ENCODE results near the gene HOXC6. TPM values are rescaled to one million over a fixed set of nuclear protein-coding genes. Genes with fewer than 3 reads are reported as not detected.

HOXC6 gene
- total and polyA plus RNA-seq, 10 of the 15 experiments (the other 5 are each of a cell fraction or from before 2014, with no cell fraction given), result 0.02 to 0.55 (median 0.45) TPM; not detected in 4

DNA sequence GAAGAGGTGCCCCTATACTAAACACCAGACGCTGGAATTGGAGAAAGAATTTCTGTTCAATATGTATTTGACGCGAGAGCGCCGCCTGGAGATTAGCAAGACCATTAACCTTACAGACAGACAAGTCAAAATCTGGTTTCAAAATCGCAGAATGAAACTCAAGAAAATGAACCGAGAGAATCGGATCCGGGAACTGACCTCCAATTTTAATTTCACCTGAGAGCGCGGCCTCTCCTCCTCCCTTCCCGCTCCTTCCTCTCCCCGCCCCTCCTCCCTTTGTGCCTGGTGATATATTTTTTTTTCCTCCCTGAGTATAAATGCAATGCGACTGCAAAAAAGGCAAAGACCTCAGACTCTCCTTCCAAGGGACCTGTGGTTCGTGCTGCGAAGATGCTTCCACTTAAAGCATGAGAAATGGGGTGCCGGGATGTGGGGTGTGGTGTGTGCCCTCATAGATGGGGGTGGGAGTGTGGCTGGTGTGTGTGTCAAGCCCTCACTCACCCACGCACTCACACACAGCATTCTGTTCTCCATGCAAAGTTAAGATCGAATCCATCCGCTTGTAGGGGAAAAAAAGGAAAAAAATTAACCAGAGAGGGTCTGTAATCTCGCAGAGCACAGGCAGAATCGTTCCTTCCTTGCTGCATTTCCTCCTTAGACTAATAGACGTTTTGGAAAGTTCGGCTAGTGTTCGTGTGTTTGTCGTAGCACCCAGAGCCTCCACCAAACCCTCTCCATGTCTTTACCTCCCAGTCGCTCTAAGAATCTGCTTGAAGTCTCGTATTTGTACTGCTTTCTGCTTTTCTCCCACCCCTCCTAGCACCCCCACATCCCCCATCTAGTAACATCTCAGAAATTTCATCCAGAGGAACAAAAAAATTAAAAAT lies 38.8 kb upstream of the HOXC6 start (continued):
- TF ChIP-seq STAT1 (conservative IDR thresholded peaks at IDR 0.05) (no peak), PAX5 (IDR thresholded peaks at IDR 0.05; ENCODE audit: borderline replicate concordance, low read depth, low read length) (no peak), BACH1 (IDR thresholded peaks at IDR 0.05; ENCODE audit: borderline replicate concordance) (no peak), NRF1 (conservative IDR thresholded peaks at IDR 0.05; ENCODE audit: low read depth, low read length) (no peak), KLF5 (IDR thresholded peaks at IDR 0.05; ENCODE audit: partially characterized antibody) (no peak), EED (IDR thresholded peaks at IDR 0.05; ENCODE audit: low read depth) (0 out of 2 replicates have a peak, but pooled peaks have one; percentile 29), HDAC2 (IDR thresholded peaks at IDR 0.05) (no peak), CEBPB (IDR thresholded peaks at IDR 0.05; ENCODE audit: borderline replicate concordance in 1 of 2, low read depth in 2 of 2, low read length in 2 of 2) (no peak), ZSCAN29 (IDR thresholded peaks at IDR 0.05) (0 out of 2 replicates have a peak, but pooled peaks have one; percentile 73), SMC3 (IDR thresholded peaks at IDR 0.05; ENCODE audit: borderline replicate concordance, low read length) (peak; percentile 48; the same call in 1 of the 2 replicates), IKZF1 (conservative IDR thresholded peaks at IDR 0.05) (peak; percentile 35; the same call in 1 of the 2 replicates), MEF2B (IDR thresholded peaks at IDR 0.05; ENCODE audit: partially characterized antibody, poor library complexity, severe bottlenecking) (no peak)
- TF ChIP-seq, protein P1, sequence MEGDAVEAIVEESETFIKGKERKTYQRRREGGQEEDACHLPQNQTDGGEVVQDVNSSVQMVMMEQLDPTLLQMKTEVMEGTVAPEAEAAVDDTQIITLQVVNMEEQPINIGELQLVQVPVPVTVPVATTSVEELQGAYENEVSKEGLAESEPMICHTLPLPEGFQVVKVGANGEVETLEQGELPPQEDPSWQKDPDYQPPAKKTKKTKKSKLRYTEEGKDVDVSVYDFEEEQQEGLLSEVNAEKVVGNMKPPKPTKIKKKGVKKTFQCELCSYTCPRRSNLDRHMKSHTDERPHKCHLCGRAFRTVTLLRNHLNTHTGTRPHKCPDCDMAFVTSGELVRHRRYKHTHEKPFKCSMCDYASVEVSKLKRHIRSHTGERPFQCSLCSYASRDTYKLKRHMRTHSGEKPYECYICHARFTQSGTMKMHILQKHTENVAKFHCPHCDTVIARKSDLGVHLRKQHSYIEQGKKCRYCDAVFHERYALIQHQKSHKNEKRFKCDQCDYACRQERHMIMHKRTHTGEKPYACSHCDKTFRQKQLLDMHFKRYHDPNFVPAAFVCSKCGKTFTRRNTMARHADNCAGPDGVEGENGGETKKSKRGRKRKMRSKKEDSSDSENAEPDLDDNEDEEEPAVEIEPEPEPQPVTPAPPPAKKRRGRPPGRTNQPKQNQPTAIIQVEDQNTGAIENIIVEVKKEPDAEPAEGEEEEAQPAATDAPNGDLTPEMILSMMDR (IDR thresholded peaks at IDR 0.05 in 2 of 3, conservative IDR thresholded peaks at IDR 0.05 in 1 of 3; ENCODE audit: control insufficient read depth in 2 of 3, extremely low read depth in 1 of 3, insufficient read depth in 1 of 3, low read depth in 3 of 3, low read length in 3 of 3), result peak; percentile 61 to 81 (median 73)
- TF ChIP-seq, protein P2, sequence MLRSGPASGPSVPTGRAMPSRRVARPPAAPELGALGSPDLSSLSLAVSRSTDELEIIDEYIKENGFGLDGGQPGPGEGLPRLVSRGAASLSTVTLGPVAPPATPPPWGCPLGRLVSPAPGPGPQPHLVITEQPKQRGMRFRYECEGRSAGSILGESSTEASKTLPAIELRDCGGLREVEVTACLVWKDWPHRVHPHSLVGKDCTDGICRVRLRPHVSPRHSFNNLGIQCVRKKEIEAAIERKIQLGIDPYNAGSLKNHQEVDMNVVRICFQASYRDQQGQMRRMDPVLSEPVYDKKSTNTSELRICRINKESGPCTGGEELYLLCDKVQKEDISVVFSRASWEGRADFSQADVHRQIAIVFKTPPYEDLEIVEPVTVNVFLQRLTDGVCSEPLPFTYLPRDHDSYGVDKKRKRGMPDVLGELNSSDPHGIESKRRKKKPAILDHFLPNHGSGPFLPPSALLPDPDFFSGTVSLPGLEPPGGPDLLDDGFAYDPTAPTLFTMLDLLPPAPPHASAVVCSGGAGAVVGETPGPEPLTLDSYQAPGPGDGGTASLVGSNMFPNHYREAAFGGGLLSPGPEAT (IDR thresholded peaks at IDR 0.05; ENCODE audit: low read depth), result 0 out of 2 replicates have a peak, but pooled peaks have one; percentile 26
- TF ChIP-seq, protein P3, sequence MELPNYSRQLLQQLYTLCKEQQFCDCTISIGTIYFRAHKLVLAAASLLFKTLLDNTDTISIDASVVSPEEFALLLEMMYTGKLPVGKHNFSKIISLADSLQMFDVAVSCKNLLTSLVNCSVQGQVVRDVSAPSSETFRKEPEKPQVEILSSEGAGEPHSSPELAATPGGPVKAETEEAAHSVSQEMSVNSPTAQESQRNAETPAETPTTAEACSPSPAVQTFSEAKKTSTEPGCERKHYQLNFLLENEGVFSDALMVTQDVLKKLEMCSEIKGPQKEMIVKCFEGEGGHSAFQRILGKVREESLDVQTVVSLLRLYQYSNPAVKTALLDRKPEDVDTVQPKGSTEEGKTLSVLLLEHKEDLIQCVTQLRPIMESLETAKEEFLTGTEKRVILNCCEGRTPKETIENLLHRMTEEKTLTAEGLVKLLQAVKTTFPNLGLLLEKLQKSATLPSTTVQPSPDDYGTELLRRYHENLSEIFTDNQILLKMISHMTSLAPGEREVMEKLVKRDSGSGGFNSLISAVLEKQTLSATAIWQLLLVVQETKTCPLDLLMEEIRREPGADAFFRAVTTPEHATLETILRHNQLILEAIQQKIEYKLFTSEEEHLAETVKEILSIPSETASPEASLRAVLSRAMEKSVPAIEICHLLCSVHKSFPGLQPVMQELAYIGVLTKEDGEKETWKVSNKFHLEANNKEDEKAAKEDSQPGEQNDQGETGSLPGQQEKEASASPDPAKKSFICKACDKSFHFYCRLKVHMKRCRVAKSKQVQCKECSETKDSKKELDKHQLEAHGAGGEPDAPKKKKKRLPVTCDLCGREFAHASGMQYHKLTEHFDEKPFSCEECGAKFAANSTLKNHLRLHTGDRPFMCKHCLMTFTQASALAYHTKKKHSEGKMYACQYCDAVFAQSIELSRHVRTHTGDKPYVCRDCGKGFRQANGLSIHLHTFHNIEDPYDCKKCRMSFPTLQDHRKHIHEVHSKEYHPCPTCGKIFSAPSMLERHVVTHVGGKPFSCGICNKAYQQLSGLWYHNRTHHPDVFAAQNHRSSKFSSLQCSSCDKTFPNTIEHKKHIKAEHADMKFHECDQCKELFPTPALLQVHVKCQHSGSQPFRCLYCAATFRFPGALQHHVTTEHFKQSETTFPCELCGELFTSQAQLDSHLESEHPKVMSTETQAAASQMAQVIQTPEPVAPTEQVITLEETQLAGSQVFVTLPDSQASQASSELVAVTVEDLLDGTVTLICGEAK (IDR thresholded peaks at IDR 0.05; ENCODE audit: borderline replicate concordance), result no peak
- TF ChIP-seq, protein P4, sequence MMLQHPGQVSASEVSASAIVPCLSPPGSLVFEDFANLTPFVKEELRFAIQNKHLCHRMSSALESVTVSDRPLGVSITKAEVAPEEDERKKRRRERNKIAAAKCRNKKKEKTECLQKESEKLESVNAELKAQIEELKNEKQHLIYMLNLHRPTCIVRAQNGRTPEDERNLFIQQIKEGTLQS (IDR thresholded peaks at IDR 0.05; ENCODE audit: borderline replicate concordance, extremely low read depth, low read depth, low read length), result no peak
- TF ChIP-seq, protein P5, sequence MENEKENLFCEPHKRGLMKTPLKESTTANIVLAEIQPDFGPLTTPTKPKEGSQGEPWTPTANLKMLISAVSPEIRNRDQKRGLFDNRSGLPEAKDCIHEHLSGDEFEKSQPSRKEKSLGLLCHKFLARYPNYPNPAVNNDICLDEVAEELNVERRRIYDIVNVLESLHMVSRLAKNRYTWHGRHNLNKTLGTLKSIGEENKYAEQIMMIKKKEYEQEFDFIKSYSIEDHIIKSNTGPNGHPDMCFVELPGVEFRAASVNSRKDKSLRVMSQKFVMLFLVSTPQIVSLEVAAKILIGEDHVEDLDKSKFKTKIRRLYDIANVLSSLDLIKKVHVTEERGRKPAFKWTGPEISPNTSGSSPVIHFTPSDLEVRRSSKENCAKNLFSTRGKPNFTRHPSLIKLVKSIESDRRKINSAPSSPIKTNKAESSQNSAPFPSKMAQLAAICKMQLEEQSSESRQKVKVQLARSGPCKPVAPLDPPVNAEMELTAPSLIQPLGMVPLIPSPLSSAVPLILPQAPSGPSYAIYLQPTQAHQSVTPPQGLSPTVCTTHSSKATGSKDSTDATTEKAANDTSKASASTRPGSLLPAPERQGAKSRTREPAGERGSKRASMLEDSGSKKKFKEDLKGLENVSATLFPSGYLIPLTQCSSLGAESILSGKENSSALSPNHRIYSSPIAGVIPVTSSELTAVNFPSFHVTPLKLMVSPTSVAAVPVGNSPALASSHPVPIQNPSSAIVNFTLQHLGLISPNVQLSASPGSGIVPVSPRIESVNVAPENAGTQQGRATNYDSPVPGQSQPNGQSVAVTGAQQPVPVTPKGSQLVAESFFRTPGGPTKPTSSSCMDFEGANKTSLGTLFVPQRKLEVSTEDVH (IDR thresholded peaks at IDR 0.05; ENCODE audit: low read depth, partially characterized antibody), result no peak

Measured in GM12878 (cell line).